Posterior vena cava (tissue), 2 donors: ENCODE measurements around the gene FAM3C. TPM values are rescaled to one million over a fixed set of nuclear protein-coding genes. Genes with fewer than 3 reads are reported as not detected.

Experiments
- DNase-seq: peaks from one replicate; pipeline ENCODE4 v3.0.0-alpha.2; 2020; ENCODE audit warnings: low spot score
- intact Hi-C, 2 donors: fragments of 100-400 bp; cut with DNase I; formaldehyde crosslinking; loops; one replicate each; pipeline versions ENCODE4 v1.14.1 to v1.14.2; 2022 to 2023
- total RNA-seq, 2 donors: library from RNA; stranded (reverse); fragmentation: NEBNext Ultra II Directional; extraction: Animal tissue kit (Norgen Biotek cat#: 25700); gene quantifications; one replicate each; pipeline ENCODE4 v1.2.1, GENCODE V29; 2021
- donor health status: DM: yes; HTN: yes; CAD: no.
- donor health status: DM: yes; HTN: yes; CAD: no.

The FAM3C gene
- total RNA-seq, 2 donors from 2014 or later: 71.4 to 93.4 TPM

- intact Hi-C loops: no loop called here
- no peak for DNase-seq
Measured at GRCh38 chr7:121385056-121385799, 10.9 kb downstream of the FAM3C start.

DNA sequence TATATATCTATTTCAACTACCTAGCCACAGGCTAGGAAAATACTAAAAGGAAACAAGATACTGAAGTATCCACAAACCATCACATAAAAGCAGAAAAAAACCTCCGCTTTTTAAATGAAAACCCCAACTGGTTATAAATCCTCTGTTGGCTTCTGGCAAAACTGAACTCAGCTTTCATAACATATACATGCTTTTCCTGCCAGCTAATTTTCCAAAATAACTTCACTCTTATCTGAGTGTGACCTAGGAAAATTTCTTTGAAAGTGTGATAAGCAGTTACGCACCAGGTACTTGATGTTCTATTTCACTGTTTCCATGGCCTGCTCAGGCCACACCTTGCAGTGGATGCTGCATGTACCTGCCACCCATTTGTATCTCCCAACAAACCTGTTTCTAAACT is 11.8 kb downstream of the FAM3C start:
- no peak for DNase-seq
- intact Hi-C loops: no loop called here

GRCh38 chr7:121383235-121383910 is 12.7 kb downstream of the FAM3C start:
- intact Hi-C loops: no loop called here
- no peak for DNase-seq

GRCh38 chr7:121382473-121382872 is 13.6 kb downstream of the FAM3C start:
- intact Hi-C loops: no loop called here
- DNase-seq: no peak

DNA sequence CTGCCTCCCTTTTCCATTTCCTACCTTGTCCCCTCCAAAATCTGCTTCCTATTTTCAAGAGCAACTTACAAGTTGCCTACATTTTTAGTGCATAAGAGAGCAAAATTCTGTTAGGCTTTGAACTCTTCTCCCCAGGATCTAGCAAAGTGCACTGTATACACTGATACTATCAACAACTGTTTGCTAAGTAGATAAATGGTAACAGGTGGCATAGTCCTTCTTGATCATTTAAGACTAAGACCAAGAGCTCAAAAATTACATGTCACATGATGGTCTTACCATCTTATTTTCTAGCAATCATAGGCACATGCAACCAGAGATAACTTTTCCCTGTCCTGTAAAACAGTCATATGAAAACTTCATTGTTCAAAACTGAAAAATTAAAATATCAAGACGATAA is 16.2 kb downstream of the FAM3C start:
- intact Hi-C loops: no loop called here
- DNase-seq: no peak

GRCh38 chr7:121376979-121377378 is 19.1 kb downstream of the FAM3C start:
- intact Hi-C loops: no loop called here
- DNase-seq: no peak

DNA sequence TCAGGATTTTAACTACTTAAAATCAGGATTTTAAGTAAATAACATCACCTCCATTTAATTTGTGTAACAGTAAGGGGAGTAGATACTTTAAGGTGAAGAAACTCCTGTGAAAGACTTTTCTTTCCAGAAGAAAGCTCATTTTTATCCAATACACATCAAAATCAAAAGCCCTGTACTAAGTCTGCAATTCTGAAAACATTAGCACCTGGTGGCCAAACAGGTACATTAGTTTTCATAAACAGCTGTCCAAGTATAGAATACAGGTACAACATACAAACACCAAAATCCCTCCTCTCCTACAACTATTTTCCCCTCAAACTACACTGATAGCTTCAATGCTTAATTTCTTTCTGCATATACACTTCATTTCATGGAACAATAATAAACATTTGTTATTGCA is 22.9 kb downstream of the FAM3C start:
- no peak for DNase-seq
- intact Hi-C loops: no loop called here

- intact Hi-C loops: no loop called here
- DNase-seq: no peak
Measured at GRCh38 chr7:121372376-121373010, 23.6 kb downstream of the FAM3C start.

DNA sequence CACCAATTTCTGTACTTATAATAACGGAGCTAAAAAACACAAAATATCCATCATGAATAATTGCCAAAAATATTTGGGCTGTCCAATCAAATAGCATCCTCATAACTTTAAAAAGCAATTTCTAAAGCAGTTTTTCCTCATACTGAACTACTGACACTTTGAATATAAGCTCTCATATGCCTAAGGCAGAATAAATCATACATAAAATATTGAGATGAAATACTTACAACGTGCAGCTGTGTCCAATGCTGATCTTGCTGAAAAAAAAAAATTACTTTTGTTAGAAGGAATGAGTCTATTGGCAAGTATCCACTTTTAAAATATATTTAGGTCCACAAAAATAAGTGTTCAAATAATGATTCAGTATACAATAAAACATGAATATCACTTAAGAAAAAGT is 24.2 kb downstream of the FAM3C start:
- intact Hi-C loops: no loop called here
- no peak for DNase-seq

DNA sequence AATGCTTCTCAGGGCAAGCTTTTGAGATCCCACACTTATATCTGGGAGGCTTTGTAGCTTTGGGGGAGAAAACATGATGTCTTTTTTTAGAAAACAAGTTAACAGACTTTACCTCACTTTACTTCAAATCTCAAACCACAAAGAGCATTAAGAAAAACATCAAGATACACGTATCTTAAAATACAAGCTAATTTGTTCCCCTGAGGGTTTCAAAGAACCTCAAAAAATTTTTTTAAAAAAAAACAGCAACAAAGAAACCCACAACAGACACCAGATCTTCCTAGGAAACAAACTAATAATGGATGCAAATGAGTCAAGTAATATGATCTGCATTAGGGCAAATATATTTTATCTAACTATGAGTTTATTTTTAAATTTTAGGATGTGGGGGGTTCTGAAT is 24.7 kb downstream of the FAM3C start:
- no peak for DNase-seq
- intact Hi-C loops: no loop called here

DNA sequence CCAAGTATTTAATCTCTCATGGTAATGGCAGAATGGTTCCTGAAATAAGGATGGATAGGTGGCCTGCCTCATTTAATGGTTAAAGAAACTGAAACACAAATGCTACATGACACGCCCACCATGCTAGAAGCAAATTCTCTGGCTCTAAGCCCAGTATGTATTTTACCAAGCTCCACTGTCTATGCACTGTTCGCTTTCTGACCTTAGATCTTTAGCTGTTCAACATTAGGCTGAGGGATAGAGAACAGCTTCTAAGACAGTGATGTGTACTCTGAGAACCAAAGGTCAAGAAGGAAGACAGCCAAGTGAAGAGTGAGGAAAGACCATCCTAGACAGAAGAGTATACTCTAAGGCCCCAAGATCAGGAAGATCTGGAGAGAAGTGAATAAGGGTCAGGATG is 26.6 kb downstream of the FAM3C start:
- intact Hi-C loops: loop anchor here in 1 of 2 donors (2.0 kb wide), 1 partner anchor 177 kb away; no protein-coding TSS in a partner anchor
- DNase-seq: no peak

- DNase-seq: no peak
- intact Hi-C loops: no loop called here
Measured at GRCh38 chr7:121366852-121367431, 29.2 kb downstream of the FAM3C start.

- no peak for DNase-seq
- intact Hi-C loops: loop anchor here in 1 of 2 donors (2.0 kb wide), 1 partner anchor 186 kb away; no protein-coding TSS in a partner anchor
Measured at GRCh38 chr7:121360564-121360963, 35.5 kb downstream of the FAM3C start.

GRCh38 chr7:121355574-121355973 is 40.5 kb downstream of the FAM3C start:
- no peak for DNase-seq
- intact Hi-C loops: no loop called here

GRCh38 chr7:121352323-121352722 is 43.8 kb downstream of the FAM3C start:
- no peak for DNase-seq
- intact Hi-C loops: no loop called here

DNA sequence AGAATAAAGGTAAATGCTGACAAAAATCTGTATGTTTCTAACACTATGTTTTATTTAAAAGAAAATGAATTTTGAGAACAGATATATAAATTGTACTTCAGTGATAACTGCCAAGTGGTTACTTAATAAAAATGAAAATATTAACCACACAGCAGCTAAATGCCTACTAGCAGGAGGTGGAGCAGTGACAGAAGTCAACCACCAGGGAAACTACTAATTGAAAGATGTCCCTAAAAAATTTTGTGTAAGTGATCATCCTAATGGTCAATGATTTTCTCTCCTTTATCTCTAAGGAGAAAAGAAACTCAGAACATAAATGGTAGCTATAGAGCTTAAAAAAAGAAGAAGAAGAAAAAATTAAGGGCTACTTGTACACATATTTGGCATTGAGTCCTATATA is 44.4 kb downstream of the FAM3C start:
- intact Hi-C loops: no loop called here
- no peak for DNase-seq

GRCh38 chr7:121344497-121344896 is 51.6 kb downstream of the FAM3C start:
- no peak for DNase-seq
- intact Hi-C loops: no loop called here

- DNase-seq: no peak
- intact Hi-C loops: no loop called here
Measured at GRCh38 chr7:121344093-121344492, 52.0 kb downstream of the FAM3C start.

DNA sequence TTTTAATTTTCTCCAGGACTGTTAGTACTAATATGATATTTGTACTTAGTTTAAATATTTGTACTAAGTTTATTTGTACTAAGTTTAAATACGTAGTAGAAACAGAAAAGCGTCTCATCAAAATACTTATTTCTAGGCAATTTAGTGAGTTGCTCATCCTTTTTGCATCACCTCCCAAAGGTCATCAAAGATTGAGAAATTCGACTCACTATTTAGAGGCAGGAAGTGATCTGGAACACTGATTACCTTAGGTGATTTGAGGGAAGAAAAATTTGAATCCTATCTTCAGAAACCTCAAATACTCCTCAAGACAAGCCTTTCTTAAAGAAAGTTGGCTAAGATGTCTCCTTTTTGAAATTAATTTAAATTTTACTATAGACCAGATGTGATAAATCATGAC is 52.8 kb downstream of the FAM3C start:
- no peak for DNase-seq
- intact Hi-C loops: no loop called here

DNA sequence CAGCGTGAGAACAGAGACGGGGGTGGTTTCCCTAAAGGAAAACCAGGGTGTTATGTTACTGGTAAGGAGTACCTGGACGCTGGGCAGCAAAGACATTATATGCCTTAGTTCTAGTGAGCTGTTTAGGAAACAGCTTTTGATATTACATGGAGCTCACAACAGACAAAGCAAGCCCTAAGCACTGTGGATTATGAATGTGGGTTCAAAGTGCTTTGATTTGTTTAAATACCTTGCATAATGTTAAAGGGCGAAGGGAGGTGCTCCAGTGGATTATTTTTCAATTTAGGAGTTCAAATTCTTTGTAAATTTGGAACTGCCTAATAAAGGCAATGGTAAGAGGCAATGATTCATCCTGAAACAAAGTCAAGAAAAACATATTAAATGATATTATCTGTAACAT is 53.5 kb downstream of the FAM3C start:
- intact Hi-C loops: no loop called here
- no peak for DNase-seq
